H9 (cell line): ENCODE measurements around the gene TSPAN1. TPM values are rescaled to one million over a fixed set of nuclear protein-coding genes. Genes with fewer than 3 reads are reported as not detected.

Experiments used
- total RNA-seq: library from RNA; stranded (reverse); gene quantifications from 2 replicates; pipeline ENCODE4 v1.2.1, GENCODE V29; 2021

TSPAN1 gene
- total RNA-seq, 1 experiment from 2014 or later, result not detected

Other genes starting within 250 kb of the TSPAN1 start
- 11.4 and 12.4 TPM in 2 replicates for gene PIK3R3, start 42.5 kb upstream of the TSPAN1 start, total RNA-seq
- not detected in 2 replicates for gene P3R3URF, start 1.4 kb downstream of the TSPAN1 start, total RNA-seq
- 60.0 and 62.6 TPM in 2 replicates for gene POMGNT1, start 23.3 kb downstream of the TSPAN1 start, total RNA-seq
- 3.0 TPM in 2 replicates for gene LURAP1, start 28.2 kb downstream of the TSPAN1 start, total RNA-seq
- gene RAD54L, start 72.7 kb downstream of the TSPAN1 start, total RNA-seq, result 43.4 and 46.8 TPM in 2 replicates
- gene LRRC41, start 128.5 kb downstream of the TSPAN1 start, total RNA-seq, result 59.4 and 62.6 TPM in 2 replicates
- 502 and 508 TPM in 2 replicates for gene UQCRH, start 128.6 kb downstream of the TSPAN1 start, total RNA-seq
- gene NSUN4, start 165.7 kb downstream of the TSPAN1 start, total RNA-seq, result 17.5 and 20.4 TPM in 2 replicates
- 18.9 and 23.4 TPM in 2 replicates for gene FAAH, start 219.2 kb downstream of the TSPAN1 start, total RNA-seq